Thyroid gland (tissue), 4 donors: ENCODE data around the gene OR1J1.

ENCODE experiments used
- CTCF ChIP-seq, 6 experiments: fragments of 200-600 bp in 3 of 6; fragments of 450-650 bp in 3 of 6; sonication (generic) in 3 of 6; IDR thresholded peaks; one replicate each; pipeline ENCODE4 v1.5.1; 2016 to 2019; ENCODE audit warnings: antibody characterized with exemption in 6 of 6, mild to moderate bottlenecking in 2 of 6, inconsistent platforms in 1 of 6, moderate library complexity in 1 of 6
- POLR2A ChIP-seq, 2 donors: fragments of 450-650 bp; IDR thresholded peaks; one replicate each; pipeline ENCODE4 v1.6.1; 2017; ENCODE audit warnings: antibody characterized with exemption in 2 of 2, mild to moderate bottlenecking in 2 of 2, moderate library complexity in 1 of 2

GRCh38 chr9:122446819-122447484, 30.8 kb downstream of the OR1J1 start:
- TF ChIP-seq CTCF (IDR thresholded peaks at IDR 0.05) (no peak), POLR2A (IDR thresholded peaks at IDR 0.05) (no peak)
